ENCODE results near the gene PIP4K2A. TPM values are rescaled to one million over a fixed set of nuclear protein-coding genes. Genes with fewer than 3 reads are reported as not detected.

The PIP4K2A gene
- total RNA-seq, 1 donor from 2014 or later = 13.9 TPM

DNA sequence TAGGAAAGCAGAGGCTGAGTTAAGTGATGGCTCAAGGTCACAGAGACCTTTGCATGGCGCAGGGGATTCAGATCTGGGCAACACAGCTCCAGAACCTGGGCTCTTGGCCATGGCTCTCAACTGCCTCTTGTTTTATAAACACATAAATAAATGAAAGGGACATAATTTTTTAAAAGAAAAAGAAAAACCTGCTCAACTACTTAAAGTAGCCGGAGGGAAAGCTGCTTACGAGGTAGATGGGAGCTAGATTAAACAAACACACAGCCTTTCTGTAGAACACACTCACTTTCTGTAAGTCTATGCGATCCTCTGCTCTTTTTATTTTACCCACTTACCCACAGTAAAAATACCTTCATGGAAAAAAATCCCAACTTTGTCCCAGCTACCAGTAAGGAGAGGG is 81.3 kb downstream of the PIP4K2A start:
- intact Hi-C loops (cut with DNase I) = no loop called here
- ATAC-seq (ENCODE audit: poor library complexity) = no peak

DNA sequence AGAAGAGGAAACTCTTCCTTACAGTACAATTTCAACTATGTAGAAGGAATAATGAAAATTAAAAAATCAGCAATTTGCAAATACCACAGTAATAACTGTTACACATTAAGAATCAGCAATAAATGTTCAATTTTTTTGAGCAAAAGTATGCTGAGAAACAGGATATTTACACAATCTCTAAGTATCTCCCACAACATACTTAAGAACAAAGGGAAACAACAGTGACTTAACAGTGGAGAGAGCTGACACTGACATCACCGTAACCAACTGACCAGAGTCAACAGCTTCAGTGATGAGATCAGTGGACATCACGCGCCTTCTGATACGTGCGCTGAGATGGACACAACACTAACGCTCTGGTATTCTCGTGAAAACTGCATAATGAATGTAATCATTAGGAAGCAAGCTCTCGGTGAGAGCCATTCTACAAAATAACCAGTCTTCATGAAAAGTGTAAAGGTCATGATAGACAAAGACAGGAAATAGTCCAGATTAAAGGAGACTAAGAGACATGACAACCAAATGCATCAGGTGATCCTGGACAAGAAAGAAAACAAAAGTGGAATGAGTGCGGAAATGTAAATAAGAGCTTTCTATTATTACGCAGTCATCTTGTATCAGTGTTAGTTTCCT is 82.6 kb downstream of the PIP4K2A start:
- DNase-seq = no peak
- ATAC-seq (ENCODE audit: poor library complexity) = no peak
- intact Hi-C loops (cut with DNase I) = no loop called here

More for the DNA sequence above, 81.3 kb downstream of the PIP4K2A start:
- DNase-seq = no peak

DNA sequence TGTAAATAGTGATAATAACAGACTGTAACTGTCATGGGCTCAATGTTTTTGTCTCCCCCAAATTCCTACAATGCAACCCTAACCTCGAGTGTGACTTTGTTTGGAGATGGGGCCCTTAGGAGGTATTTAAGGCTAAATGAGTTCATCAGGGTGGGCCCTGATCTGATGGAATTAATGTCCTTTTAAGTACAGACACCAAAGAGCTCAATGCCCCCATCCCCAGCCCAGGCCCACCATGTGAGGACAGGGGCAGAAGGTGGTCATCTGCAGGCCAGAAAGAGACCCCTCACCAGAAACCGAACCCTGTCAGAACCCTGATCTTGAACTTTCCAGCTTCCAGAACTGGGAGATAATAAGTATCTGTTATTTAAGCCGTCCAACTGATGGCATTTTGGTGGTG is 83.2 kb downstream of the PIP4K2A start:
- intact Hi-C loops (cut with DNase I) = no loop called here
- ATAC-seq (ENCODE audit: poor library complexity) (no peak), DNase-seq (no peak)

DNA sequence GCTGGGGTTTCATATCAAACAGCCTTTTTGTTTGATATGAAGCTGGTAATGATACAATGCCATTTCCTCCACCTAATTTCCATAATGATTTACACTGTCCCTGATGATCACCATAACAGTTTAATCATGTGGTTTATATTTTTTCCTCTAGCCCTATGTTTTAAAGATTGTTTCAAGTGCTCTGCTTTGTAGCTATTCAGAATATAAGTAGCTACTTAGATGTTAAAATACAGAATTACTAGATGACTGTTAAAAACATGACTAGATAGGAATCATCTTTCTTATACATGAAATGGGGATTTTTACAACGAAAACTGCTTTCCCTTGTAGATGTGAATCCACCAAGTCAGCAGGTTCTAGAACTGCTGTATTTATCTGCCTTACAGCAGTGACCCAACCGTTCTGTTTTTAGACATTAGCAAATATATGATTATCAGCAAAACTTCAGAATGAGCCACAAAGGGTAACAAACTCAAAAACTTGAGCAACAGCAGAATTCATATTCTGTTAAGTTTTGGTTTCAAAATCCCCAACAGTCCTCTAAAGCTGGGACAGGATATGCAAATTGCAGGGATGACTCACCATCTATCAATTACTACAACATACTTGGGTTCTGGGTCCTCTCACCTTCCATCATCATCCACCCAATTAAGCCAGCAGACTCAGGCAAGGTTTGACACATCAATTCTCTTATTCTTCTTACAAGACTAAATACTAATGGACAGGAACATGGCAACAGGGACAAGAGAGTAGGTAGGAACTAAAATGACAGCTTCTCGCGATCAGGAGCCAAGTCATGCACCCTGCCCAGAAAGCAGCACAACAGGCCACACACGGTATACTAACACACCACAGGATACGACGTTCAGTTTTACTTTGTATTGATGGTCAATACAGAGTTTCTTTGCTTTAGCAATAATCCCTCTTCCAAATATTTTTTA is 83.9 kb downstream of the PIP4K2A start:
- ATAC-seq (ENCODE audit: poor library complexity) (peak; percentile 56), DNase-seq (no peak)
- intact Hi-C loops (cut with DNase I) = no loop called here

DNA sequence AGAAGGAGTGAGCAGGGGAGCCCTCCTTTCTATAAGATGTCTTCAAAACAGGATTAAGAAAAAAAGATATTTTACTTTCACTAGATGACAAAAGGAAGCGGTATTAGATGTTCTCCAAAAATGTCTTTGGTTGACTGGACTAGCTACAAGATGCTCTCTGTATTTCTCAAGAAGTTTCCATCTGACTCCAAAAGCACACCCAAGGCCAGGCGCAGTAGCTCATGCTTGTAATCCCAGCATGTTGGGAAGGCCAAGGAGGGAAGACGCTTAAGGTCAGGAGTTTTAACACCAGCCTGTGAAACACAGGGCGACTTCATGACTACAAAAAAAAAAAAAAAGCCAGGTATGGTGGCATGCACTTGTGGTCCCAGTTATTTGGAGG is 84.5 kb downstream of the PIP4K2A start:
- intact Hi-C loops (cut with DNase I) = no loop called here
- DNase-seq (no peak), ATAC-seq (ENCODE audit: poor library complexity) (no peak)

DNA sequence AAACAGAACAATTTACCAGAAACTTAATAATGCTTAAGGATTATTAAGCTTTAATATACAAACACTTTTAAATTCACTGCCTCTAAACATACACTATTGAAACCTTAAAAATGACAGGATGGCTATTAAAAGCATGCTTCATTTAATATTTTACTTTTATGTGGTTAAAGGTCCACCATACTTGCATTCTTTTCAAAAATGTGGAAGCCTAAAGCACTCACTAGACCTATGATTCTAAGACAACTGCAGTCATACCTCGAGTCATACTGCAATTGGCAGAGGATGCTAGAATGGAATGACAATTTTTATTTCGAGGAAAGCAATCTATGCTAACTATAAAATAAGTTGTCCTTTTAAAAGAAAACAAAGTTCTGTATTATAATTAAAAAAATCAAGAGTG is 85.3 kb downstream of the PIP4K2A start:
- ATAC-seq (ENCODE audit: poor library complexity) (no peak), DNase-seq (no peak)
- intact Hi-C loops (cut with DNase I) = no loop called here

DNA sequence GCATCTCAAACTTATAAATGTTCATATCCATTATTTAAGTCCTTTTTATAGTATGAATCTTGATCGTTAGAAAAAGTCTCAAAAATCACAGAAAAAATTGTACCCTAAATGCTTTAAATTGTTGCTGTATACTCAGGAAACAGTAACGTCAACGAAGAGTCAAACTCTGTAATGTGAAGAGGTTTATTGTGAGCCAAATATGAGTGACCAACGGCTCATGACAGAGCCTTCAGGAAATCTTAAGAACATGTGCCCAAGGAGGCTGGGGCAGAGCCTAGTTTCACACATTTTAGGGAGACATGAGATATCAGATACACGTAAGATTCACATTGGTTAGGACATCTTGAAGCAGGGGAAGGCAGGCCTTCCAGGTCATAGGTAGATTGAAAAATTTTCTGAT is 86.1 kb downstream of the PIP4K2A start:
- no peak for DNase-seq
- intact Hi-C loops (cut with DNase I) = no loop called here
- ATAC-seq (ENCODE audit: poor library complexity) = no peak

DNA sequence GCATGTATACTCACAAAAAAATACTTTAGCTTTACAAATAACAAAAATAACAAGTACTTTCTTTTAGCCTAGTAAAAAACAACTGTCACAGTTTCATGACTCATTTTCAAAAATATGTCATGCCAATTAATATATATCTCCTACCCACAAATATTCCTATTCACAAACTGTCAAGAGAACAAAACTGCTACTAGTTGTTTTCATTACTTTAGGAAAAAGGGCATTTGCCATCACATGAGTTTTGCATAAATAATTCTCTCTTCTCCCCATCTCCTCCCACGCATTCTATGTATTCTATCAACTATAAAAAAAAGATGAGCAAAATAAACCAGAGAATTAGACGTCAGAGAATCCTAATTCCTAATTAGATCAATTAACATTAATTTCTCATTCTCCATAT is 87.6 kb downstream of the PIP4K2A start:
- no peak for DNase-seq
- no peak for ATAC-seq (ENCODE audit: poor library complexity)
- intact Hi-C loops (cut with DNase I) = no loop called here

DNA sequence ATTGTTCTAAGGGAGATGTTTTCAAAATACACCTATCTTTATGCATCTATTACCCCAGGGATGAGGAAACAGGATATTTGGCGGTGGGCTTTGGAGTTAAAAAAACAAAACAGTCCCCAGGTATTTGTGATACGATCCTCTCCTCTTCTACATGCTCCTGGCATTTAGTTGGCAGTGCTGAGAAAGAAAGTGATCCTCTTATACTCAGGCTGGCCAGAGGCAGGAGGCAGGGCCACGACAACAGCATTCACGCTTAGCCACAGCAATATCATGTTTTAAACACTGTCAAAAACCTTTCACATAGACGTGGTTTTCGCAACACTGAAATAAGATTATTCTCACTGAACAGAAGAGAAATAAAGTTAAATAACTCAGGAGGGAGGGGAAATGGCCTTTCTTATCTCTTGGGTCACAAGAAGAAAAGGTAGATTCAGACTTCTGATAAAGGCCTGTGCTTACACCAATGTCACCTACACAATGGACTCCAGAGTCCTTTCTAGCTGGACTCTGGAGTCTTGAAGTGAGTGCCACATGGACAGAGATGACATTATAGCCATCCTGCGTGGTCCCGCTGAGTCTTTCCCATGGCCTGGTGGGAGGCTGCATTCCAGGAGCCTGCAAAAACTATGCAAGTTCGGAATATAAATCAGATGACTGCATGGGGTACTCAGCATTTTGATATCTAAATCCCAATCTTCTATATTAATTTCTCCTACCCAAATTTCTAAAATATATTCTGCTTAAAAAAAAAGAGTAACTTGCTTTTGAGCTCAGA is 88.7 kb downstream of the PIP4K2A start:
- intact Hi-C loops (cut with DNase I) = no loop called here
- DNase-seq (no peak), ATAC-seq (ENCODE audit: poor library complexity) (peak; percentile 64)

DNA sequence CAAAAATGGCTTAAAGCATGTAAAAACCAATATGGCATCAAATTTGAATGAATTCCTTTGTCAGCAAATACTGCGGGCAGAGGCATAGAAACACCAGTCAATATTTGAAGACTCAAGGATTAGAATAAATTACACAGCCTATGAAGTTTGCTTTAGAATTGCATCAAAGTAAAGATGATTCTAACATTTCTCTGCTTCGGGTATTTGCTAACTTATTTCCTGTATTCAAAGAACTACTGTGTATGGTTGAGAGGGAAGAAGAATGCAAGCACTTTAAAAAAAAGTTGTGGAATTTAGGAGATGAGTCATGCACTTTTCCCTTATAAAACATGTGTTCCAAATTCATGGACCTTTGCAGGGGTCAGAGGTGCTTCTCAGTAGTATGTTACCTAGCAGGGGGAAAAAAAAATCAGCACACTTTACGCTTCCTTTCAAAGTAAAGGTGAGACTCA is 90.1 kb downstream of the PIP4K2A start:
- intact Hi-C loops (cut with DNase I) = no loop called here
- no peak for ATAC-seq (ENCODE audit: poor library complexity)

DNA sequence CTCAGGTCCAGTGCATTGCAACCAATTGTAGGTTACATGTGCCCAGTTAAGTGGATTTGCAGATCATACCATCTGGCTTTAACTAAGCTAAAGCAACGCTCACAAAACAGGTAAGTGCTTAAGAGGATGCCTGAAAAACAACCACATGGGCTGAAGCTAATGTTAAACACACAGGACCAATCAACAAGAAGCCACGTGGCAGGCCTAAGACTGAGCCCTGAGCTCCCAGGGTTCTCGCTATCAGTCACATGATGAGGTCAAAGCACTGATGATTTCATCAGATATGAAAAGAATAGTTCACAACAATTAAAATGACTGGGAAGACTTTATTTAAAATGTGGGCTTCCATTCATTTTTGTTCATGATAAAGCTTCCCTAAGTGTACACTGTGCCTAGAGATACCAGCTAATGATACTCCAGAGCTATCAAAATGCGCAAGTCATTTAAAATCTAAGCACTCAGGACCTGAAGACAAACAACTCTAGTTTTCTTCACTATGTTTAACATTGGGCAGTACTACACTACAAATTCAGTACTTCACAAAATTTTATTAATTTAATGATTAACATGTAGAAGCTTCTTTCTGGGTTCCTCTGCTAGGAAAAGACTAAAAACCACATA is 90.6 kb downstream of the PIP4K2A start:
- DNase-seq (no peak), ATAC-seq (ENCODE audit: poor library complexity) (no peak)
- intact Hi-C loops (cut with DNase I) = no loop called here

More for the DNA sequence above, 90.1 kb downstream of the PIP4K2A start:
- DNase-seq = no peak

DNA sequence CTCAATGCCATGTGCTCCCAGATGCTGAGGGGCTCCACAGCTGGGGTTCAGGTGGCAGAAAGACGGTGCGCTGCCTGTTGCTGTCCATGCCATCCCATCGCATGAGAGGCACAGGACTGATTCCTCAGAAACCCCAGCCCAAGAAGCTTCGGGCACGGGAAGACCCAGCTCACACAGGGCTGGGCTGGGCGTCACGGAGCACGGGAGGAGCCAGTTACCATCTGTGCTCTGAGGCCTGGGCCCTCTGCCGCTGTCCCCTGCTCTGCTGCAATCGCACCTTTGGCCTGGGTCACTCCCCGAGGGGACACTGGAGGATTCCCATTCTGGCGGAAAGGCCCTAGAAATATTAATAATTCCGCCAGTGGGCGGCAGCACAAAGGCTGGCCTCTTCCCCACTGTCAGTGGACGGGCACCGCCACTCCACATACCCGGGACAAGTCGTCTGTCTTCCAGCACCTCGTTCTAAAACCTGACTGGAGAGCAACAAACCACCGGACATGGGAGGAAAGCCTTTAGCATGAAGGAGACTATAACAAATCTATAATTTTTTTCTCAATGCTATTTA is 92.1 kb downstream of the PIP4K2A start:
- intact Hi-C loops (cut with DNase I) = no loop called here
- ATAC-seq (ENCODE audit: poor library complexity) (no peak), DNase-seq (no peak)

DNA sequence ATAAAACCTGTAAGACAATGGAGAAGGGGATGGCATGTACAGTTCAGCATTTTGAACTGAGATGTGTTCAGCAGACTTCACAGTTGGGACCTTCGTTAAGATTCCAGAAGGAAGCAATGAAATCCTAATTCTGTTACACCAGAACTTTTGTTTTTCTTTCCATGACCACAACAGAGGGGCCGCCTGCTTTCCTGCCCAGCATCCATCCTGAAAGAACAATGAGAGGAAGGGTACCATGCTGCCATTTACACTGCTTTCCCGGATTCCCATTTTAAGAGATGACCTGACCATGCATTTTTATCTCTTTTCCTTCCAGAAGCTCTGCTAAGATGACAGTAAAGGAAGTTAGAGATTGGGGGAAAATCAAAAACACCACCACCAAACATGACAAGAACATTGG is 92.7 kb downstream of the PIP4K2A start:
- no peak for ATAC-seq (ENCODE audit: poor library complexity)
- intact Hi-C loops (cut with DNase I) = no loop called here
- no peak for DNase-seq

DNA sequence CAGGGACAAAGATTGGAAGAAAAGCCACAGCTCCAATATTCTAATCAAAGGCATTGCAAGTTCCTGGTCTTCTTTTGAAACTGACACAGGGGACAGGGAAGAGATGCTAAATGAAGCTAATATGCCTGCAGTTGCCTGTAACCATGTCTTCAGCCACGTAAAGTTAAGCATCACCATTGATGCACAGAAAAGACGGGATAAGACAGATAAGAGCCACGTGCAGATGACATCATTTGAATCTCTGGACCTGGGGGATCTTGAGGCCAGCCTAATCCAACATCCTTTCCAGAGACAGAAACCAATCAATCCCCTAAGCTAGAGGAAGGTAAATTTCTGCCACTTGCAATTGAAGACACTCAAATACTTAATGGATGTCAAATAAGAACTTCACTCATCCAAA is 93.4 kb downstream of the PIP4K2A start:
- no peak for ATAC-seq (ENCODE audit: poor library complexity)
- intact Hi-C loops (cut with DNase I) = no loop called here
- no peak for DNase-seq

DNA sequence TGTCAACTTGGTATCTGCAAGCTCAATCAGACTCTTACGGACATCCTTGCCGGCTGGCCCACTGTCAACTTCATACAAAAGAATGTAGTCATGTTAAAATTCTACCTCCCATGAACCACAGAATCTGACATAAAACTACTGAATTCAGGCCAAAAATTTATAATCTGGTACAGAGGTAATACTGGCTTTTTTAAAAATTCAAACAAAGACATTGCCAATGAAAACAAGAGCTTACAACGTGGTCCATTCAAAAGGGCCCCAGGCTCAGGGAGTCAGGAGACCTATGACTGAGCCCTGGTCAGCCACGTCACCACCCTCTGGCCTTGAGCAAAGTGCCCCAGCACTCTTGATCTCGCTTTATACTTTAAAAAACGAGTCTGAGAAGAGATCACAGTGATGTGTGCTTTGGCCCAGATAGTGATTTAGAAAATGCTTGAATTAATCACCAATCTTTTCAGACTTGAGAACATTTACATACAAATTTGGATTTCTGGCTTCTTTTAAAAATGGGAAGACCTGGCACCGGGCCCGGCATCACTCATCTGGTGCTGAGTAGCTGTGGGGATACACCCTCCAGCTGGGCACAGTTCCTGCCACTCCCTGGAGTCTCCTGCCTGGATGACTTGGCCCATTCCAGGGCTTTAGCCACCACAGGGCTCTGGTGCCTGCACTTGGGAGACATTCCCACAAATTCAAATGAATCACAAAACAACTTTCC is 94.1 kb downstream of the PIP4K2A start:
- DNase-seq (peak; percentile 90), ATAC-seq (ENCODE audit: poor library complexity) (peak; percentile 63)
- intact Hi-C loops (cut with DNase I) = no loop called here

DNA sequence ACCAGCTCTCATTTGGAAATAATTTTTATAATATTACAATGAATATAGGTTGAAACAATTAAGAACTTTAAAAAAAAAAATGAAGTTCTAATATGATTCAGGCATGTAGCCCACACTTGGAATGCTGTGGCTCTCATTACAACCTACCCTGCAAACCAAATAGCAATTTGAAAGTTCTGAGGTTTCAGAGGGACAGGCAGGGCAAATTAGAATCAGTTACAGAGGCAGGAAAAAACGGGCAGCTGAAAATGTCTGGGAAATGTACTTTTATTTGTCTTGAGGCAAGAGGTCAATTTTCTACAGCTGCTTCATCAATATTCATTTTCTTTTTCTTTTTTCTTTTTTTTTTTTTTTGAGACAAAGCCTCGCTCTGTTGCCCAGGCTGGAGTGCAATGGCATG is 95.3 kb downstream of the PIP4K2A start:
- intact Hi-C loops (cut with DNase I) = no loop called here
- no peak for ATAC-seq (ENCODE audit: poor library complexity)

DNA sequence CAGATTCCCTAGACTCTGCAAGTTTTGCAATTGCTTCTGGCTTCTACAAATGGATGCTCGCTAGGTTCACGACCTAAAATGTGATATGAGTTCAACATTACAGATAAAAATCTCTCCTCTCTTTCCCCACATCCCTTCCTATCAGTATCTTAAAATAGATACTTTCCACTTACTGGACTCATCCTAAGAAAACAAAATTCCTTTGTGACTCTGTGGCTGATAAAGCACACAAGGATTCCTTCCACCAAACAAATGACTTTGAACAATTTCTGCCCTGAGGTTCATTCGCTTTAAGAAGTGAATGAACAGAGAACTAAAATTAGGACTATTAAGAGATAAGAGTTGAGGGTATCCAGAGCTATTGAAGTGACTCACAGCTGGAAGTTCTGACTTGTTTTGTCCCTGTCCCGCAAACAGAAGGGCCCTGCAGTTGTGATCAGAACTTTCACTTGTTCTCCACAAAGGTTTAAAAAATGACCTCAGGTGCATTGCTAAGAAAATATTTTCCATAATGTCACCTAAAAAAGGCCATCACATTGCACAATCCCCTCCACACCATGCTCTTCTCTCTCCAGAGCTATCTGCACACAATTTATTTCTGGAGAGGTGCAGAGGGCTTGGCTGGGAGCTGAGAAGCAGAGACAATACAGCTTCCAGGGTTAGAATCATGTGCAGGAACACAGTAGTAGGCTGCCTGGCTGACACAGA is 96.1 kb downstream of the PIP4K2A start:
- intact Hi-C loops (cut with DNase I) = no loop called here
- ATAC-seq (ENCODE audit: poor library complexity) = peak; percentile 78
- no peak for DNase-seq

More for the DNA sequence above, 95.3 kb downstream of the PIP4K2A start:
- DNase-seq = no peak

All from Right ventricle myocardium superior (tissue), 1 donor.